SK-N-MC (cell line): ENCODE results near the gene TMEM126A.

ENCODE experiments used
- EZH2 ChIP-seq: fragments of 200-600 bp; sonication (generic); IDR thresholded peaks from one replicate; pipeline ENCODE4 v1.6.1; 2017; ENCODE audit warnings: antibody characterized with exemption
- POLR2AphosphoS5 ChIP-seq: IDR thresholded peaks from 2 replicates; pipeline ENCODE4 v1.6.1; 2012; ENCODE audit warnings: mild to moderate bottlenecking, low read depth, low read length, borderline replicate concordance

GRCh38 chr11:85668157-85668556, 20.4 kb downstream of the TMEM126A start:
- TF ChIP-seq EZH2 (no peak), POLR2AphosphoS5 (no peak)
